Fibroblast of skin of scalp (primary cell): ENCODE data around the gene PARD3B.
"Not testable (repeated sequence)": the region's sequence is repeated elsewhere in the genome, so short reads cannot be mapped to it uniquely, and the experiment has no call there.

ENCODE experiments used
- DNase-seq: peaks from one replicate; pipeline ENCODE4 v3.0.0-alpha.2; 2013

Gene PARD3B

GRCh38 chr2:204542982-204543608 is 2.2 kb upstream of the PARD3B start:
- DNase-seq: peak; percentile 18

- DNase-seq: no peak
Measured at GRCh38 chr2:204545861-204546735, 823 bp downstream of the PARD3B start.

GRCh38 chr2:204550751-204551511 is 5.7 kb downstream of the PARD3B start:
- DNase-seq: peak; percentile 68

GRCh38 chr2:204551512-204551863 is 6.2 kb downstream of the PARD3B start:
- DNase-seq: no peak

GRCh38 chr2:204557604-204558003 is 12.3 kb downstream of the PARD3B start:
- DNase-seq: no peak

GRCh38 chr2:204559358-204559757 is 14.1 kb downstream of the PARD3B start:
- DNase-seq: not testable (repeated sequence)

- no peak for DNase-seq
Measured at GRCh38 chr2:204560902-204561301, 15.6 kb downstream of the PARD3B start.

GRCh38 chr2:204561771-204562170 is 16.5 kb downstream of the PARD3B start:
- no peak for DNase-seq

- DNase-seq: no peak
Measured at GRCh38 chr2:204566439-204566838, 21.2 kb downstream of the PARD3B start.

GRCh38 chr2:204570421-204570820 is 25.1 kb downstream of the PARD3B start:
- DNase-seq: no peak

- DNase-seq: no peak
Measured at GRCh38 chr2:204571041-204571440, 25.8 kb downstream of the PARD3B start.

- no peak for DNase-seq
Measured at GRCh38 chr2:204571911-204572310, 26.6 kb downstream of the PARD3B start.

- DNase-seq: no peak
Measured at GRCh38 chr2:204573221-204573620, 27.9 kb downstream of the PARD3B start.

- no peak for DNase-seq
Measured at GRCh38 chr2:204574486-204574885, 29.2 kb downstream of the PARD3B start.

GRCh38 chr2:204575463-204575862 is 30.2 kb downstream of the PARD3B start:
- no peak for DNase-seq

- DNase-seq: no peak
Measured at GRCh38 chr2:204576362-204576979, 31.2 kb downstream of the PARD3B start.

- no peak for DNase-seq
Measured at GRCh38 chr2:204578928-204579598, 33.8 kb downstream of the PARD3B start.

GRCh38 chr2:204581946-204582345 is 36.7 kb downstream of the PARD3B start:
- no peak for DNase-seq

GRCh38 chr2:204583773-204584172 is 38.5 kb downstream of the PARD3B start:
- no peak for DNase-seq

GRCh38 chr2:204585930-204586329 is 40.7 kb downstream of the PARD3B start:
- DNase-seq: peak; percentile 7

- no peak for DNase-seq
Measured at GRCh38 chr2:204586444-204587180, 41.3 kb downstream of the PARD3B start.

GRCh38 chr2:204590063-204590462 is 44.8 kb downstream of the PARD3B start:
- DNase-seq: no peak
